ENCODE data around the gene RNU7-1.

RNU7-1 gene

GRCh38 chr12:6938353-6939190 is 5.0 kb upstream of the RNU7-1 start:
- DNase-seq, result no peak

- DNase-seq, result no peak
Measured at GRCh38 chr12:6939191-6939540, 4.5 kb upstream of the RNU7-1 start.

- no peak for DNase-seq
Measured at GRCh38 chr12:6941267-6941666, 2.3 kb upstream of the RNU7-1 start.

- no peak for DNase-seq
Measured at GRCh38 chr12:6941782-6942181, 1.8 kb upstream of the RNU7-1 start.

GRCh38 chr12:6942331-6942665 is 1.3 kb upstream of the RNU7-1 start:
- no peak for DNase-seq

- peak; percentile 73 for DNase-seq
Measured at GRCh38 chr12:6943389-6943721, 261 bp upstream of the RNU7-1 start.

- DNase-seq, result peak; percentile 79
Measured at GRCh38 chr12:6944381-6945186, 968 bp downstream of the RNU7-1 start.

GRCh38 chr12:6945613-6946012 is 2.0 kb downstream of the RNU7-1 start:
- DNase-seq, result no peak

GRCh38 chr12:6946033-6946919 is 2.7 kb downstream of the RNU7-1 start:
- peak; percentile 57 for DNase-seq

- DNase-seq, result no peak
Measured at GRCh38 chr12:6946920-6947374, 3.3 kb downstream of the RNU7-1 start.

- no peak for DNase-seq
Measured at GRCh38 chr12:6947615-6948014, 4.0 kb downstream of the RNU7-1 start.

GRCh38 chr12:6948873-6949594 is 5.4 kb downstream of the RNU7-1 start:
- no peak for DNase-seq

GRCh38 chr12:6950401-6950801 is 6.8 kb downstream of the RNU7-1 start:
- peak; percentile 23 for DNase-seq

GRCh38 chr12:6950811-6951540 is 7.4 kb downstream of the RNU7-1 start, which contains the start of gene PTPN6:
Gene PTPN6 (plus strand): TSS chr12:6951356. CDS start chr12:6951513, 157 bp downstream.
- DNase-seq, result peak; percentile 32

- DNase-seq, result no peak
Measured at GRCh38 chr12:6951551-6952120, 8.0 kb downstream of the RNU7-1 start.

GRCh38 chr12:6952121-6952862 is 8.7 kb downstream of the RNU7-1 start:
- no peak for DNase-seq

GRCh38 chr12:6952863-6953441 is 9.3 kb downstream of the RNU7-1 start:
- DNase-seq, result no peak

GRCh38 chr12:6953442-6954315 is 10.1 kb downstream of the RNU7-1 start:
- peak; percentile 77 for DNase-seq

All from effector CD8-positive, alpha-beta T cell (primary cell).